Measurements from ENCODE around the gene DRG1. TPM values are rescaled to one million over a fixed set of nuclear protein-coding genes. Genes with fewer than 3 reads are reported as not detected.
"Not testable (repeated sequence)": the region's sequence is repeated elsewhere in the genome, so short reads cannot be mapped to it uniquely, and the experiment has no call there.

Gene DRG1
- total RNA-seq, 1 experiment from 2014 or later = 75.2 TPM

DNA sequence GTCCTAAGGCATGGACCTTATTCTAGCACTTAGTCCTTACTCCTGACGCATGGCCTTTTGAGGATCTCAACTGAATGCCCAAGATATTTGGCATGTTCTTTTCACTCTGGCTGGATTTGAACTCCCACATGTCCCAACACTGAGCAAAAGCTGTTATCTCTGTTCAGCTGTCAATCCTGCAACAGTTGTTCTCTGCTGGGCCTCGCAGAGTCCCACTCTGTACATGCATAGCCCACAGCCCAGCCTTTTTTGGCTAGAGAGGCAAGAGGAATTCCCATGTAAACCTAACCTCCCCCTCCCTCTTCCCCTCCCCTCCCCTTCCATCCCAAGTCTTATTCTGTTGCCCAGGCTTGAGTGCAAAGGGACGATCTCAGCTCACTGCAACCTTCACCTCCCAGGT is 21.8 kb upstream of the DRG1 start:
- BruUV-seq (replicated peaks) = no TSS peak
- Mint-ChIP-seq H3K4me3 (ENCODE audit: low read depth, unreplicated experiment) (no peak overlapping the region), H3K27me3 (ENCODE audit: unreplicated experiment) (no peaks in the 10 kb centered on the region), H3K27ac (ENCODE audit: unreplicated experiment) (no peak overlapping the region), H3K36me3 (ENCODE audit: insufficient read depth, unreplicated experiment) (no peaks in the 10 kb centered on the region), H3K9me3 (ENCODE audit: low read depth, unreplicated experiment) (no peaks in the 10 kb centered on the region), H3K4me1 (ENCODE audit: low read depth, unreplicated experiment) (no peaks in the 10 kb centered on the region)
- intact Hi-C loops (cut with micrococcal nuclease; ENCODE audit: unreplicated experiment) = no loop called here
- CTCF ChIA-PET = interaction anchor here (0.6 kb wide), 1 partner anchor 229 kb away, joined by 4 read pairs; no protein-coding TSS in a partner anchor
- DNase-seq = no peak
- TF ChIP-seq, protein P1, sequence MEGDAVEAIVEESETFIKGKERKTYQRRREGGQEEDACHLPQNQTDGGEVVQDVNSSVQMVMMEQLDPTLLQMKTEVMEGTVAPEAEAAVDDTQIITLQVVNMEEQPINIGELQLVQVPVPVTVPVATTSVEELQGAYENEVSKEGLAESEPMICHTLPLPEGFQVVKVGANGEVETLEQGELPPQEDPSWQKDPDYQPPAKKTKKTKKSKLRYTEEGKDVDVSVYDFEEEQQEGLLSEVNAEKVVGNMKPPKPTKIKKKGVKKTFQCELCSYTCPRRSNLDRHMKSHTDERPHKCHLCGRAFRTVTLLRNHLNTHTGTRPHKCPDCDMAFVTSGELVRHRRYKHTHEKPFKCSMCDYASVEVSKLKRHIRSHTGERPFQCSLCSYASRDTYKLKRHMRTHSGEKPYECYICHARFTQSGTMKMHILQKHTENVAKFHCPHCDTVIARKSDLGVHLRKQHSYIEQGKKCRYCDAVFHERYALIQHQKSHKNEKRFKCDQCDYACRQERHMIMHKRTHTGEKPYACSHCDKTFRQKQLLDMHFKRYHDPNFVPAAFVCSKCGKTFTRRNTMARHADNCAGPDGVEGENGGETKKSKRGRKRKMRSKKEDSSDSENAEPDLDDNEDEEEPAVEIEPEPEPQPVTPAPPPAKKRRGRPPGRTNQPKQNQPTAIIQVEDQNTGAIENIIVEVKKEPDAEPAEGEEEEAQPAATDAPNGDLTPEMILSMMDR (IDR thresholded peaks at IDR 0.05; ENCODE audit: unreplicated experiment) = no peak

DNA sequence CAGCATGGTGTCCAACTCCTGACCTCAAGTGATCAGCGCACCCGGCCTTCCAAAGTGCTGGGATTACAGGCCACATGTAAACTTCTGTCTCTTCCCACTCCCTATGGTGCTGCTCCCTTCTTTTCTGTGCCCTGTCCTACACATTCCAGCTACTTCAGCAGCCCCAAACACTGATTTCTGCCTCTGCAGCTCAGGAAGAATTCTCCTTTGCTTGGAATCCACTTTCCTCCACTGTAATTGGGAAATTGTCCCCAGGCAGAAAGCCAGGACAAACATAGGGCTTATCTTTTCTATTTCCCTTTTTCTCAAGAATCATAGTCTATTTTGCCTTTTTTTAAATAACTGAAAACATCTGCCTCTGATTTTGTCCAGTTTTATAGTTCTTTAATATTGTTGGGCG is 21.3 kb upstream of the DRG1 start:
- intact Hi-C loops (cut with micrococcal nuclease; ENCODE audit: unreplicated experiment) = no loop called here
- CTCF ChIA-PET = no interaction called here
- H3K4me3 Mint-ChIP-seq (ENCODE audit: low read depth, unreplicated experiment) = no peak overlapping the region
- no peak for DNase-seq
- H3K9me3 Mint-ChIP-seq (ENCODE audit: low read depth, unreplicated experiment) = no peaks in the 10 kb centered on the region
- no peaks in the 10 kb centered on the region for H3K36me3 Mint-ChIP-seq (ENCODE audit: insufficient read depth, unreplicated experiment)
- TF ChIP-seq, protein P1 (IDR thresholded peaks at IDR 0.05; ENCODE audit: unreplicated experiment) = no peak
- H3K4me1 Mint-ChIP-seq (ENCODE audit: low read depth, unreplicated experiment) = no peaks in the 10 kb centered on the region
- no peaks in the 10 kb centered on the region for H3K27me3 Mint-ChIP-seq (ENCODE audit: unreplicated experiment)
- no TSS peak for BruUV-seq (replicated peaks)
- no peak overlapping the region for H3K27ac Mint-ChIP-seq (ENCODE audit: unreplicated experiment)

DNA sequence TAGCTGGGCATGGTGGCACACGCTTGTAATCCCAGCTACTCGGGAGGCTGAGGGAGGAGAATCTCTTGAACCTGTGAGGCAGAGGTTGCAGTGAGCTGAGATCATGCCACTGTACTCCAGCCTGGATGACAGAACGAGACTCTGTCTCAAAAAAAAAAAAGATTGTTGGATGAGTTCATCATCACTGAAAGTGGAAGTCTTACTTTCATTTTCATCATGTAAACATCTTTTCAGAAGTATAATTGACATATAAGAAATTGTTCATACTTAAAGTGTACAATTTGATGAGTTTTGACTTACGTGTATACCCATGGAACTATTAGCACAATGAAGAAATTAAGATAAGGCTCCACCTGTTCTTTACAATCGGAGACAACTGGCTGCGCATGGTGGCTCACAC is 20.8 kb upstream of the DRG1 start:
- BruUV-seq (replicated peaks); H3K36me3 Mint-ChIP-seq (ENCODE audit: insufficient read depth, unreplicated experiment); intact Hi-C loops (cut with micrococcal nuclease; ENCODE audit: unreplicated experiment); DNase-seq; H3K9me3 Mint-ChIP-seq (ENCODE audit: low read depth, unreplicated experiment); H3K27me3 Mint-ChIP-seq (ENCODE audit: unreplicated experiment); H3K4me1 Mint-ChIP-seq (ENCODE audit: low read depth, unreplicated experiment); H3K27ac Mint-ChIP-seq (ENCODE audit: unreplicated experiment); H3K4me3 Mint-ChIP-seq (ENCODE audit: low read depth, unreplicated experiment); CTCF ChIA-PET: not testable (repeated sequence)

DNA sequence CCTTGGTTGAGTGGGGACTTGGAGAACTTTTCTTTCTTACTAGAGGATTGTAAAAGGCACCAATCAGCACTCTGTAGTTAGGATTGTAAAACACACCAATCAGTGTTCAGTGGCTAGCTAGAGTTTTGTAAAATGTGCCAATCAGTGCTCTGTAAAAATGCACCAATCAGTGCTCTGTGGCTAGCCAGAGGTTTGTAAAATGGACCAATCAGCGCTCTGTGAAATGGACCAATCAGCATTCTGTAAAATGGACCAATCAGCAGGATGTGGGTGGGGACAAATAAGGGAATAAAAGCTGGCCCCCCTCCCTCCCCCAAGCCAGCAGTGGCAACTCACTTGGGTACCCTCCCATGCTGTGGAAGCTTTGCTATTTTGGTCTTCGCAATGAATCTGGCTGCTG is 5.5 kb upstream of the DRG1 start:
- no peak for DNase-seq
- Mint-ChIP-seq H3K9me3 (ENCODE audit: low read depth, unreplicated experiment) (peaks cover 3% of the 10 kb centered on the region), H3K4me1 (ENCODE audit: low read depth, unreplicated experiment) (no peaks in the 10 kb centered on the region), H3K4me3 (ENCODE audit: low read depth, unreplicated experiment) (no peak overlapping the region), H3K27ac (ENCODE audit: unreplicated experiment) (no peak overlapping the region), H3K27me3 (ENCODE audit: unreplicated experiment) (peaks cover 13% of the 10 kb centered on the region), H3K36me3 (ENCODE audit: insufficient read depth, unreplicated experiment) (peaks cover 2% of the 10 kb centered on the region)
- intact Hi-C loops (cut with micrococcal nuclease; ENCODE audit: unreplicated experiment) = no loop called here
- TF ChIP-seq, protein P1 (IDR thresholded peaks at IDR 0.05; ENCODE audit: unreplicated experiment) = no peak
- CTCF ChIA-PET = no interaction called here
- BruUV-seq (replicated peaks) = no TSS peak

DNA sequence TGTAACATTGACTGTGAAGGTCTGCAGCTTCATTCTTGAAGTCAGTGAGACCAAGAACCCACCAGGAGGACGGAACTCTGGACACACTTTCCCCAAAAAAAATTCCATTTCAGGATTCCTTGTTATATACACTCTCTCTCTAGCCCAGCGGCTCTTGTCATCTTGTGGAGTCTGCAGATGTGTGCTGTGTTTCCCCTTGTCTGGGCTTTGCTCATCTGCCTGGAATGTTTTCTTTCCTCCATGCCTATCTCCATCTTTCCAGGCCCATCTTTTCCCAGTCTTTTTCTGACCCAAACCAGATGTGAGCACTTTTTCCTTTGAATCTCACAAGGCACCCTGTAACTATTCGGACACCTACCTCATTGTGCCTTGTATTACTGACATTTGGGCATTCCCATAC is 5.1 kb upstream of the DRG1 start:
- no TSS peak for BruUV-seq (replicated peaks)
- no peak overlapping the region for H3K4me3 Mint-ChIP-seq (ENCODE audit: low read depth, unreplicated experiment)

More for the DNA sequence above, 5.1 kb upstream of the DRG1 start:
- intact Hi-C loops (cut with micrococcal nuclease; ENCODE audit: unreplicated experiment) = no loop called here
- Mint-ChIP-seq H3K36me3 (ENCODE audit: insufficient read depth, unreplicated experiment) (peaks cover 7% of the 10 kb centered on the region), H3K9me3 (ENCODE audit: low read depth, unreplicated experiment) (peaks cover 3% of the 10 kb centered on the region), H3K4me1 (ENCODE audit: low read depth, unreplicated experiment) (no peaks in the 10 kb centered on the region), H3K27me3 (ENCODE audit: unreplicated experiment) (peaks cover 13% of the 10 kb centered on the region), H3K27ac (ENCODE audit: unreplicated experiment) (no peak overlapping the region)
- TF ChIP-seq, protein P1 (IDR thresholded peaks at IDR 0.05; ENCODE audit: unreplicated experiment) = no peak
- no peak for DNase-seq
- CTCF ChIA-PET = no interaction called here

Measured in Calu3 (cell line).